SW480 (cell line): Measurements from ENCODE around the gene RTN4R.

Experiments
- DNase-seq: peaks from one replicate; pipeline ENCODE4 v3.0.0-alpha.2; 2016; ENCODE audit warnings: low spot score

The RTN4R gene

DNA sequence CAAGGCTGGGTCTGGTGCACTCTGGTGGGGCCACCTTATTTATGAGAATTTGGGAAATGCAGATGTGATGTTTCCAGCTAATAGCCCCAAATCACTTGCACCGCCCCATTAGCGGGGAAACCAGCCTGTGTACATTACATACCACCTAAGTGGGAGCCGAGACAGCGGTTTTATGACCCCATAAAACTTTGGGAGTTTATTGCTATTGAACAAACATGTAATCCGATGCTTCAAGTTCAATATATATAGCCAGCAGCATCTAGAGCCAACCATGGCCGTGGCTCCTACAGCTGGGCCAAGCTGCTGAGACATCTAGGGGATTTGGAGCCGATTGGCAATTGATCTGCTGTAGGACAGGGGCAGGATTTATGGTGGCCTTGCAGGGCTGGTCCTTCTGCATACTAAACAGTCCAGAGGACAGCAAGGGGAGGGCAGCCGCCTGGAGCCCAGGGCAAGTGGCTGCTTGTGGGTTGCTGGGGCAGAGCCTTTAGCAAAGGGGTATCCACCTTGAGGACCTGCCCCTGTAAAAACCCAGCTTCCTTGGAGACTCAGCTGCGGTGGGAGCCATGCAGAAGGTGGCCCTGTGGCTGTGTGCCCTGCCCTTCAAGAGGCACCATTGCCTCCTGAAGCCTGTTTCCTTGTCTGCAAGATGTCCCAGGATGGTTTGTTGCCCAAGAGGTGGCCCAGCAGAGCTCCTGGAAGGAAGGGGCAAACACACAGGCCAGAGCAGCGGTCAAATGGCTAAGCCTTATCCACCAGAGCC is 69.4 kb downstream of the RTN4R start:
- no peak for DNase-seq

DNA sequence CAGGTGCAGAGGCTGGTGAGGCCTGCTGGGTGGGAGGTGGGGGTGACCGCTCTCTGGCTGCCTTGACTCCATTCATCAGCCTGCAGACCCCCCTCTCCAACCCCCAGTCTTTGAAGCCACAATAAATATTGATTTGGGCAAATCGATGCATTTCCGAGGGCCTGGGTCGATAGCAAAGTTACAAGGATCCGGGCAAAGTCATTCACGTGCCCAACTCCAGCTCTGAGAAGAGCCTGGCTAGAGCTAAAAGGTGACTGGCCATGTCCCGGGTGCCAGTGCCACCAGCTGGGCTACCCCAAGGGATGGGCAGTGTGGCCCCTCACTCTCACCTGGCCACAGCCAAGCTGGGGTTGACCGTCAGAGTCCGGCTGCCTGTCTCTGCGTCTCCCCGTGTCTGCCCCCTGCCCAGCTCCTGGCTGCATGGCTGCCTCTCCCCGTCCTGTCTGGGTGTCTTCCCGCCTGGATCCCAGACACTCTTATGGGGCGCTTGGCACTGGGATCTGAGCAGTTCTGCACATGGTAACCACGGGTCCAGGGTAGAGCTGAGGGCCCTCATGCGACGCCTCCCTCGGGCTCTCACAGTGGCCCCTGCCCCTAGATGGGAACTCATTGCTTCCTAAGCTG is 70.6 kb downstream of the RTN4R start:
- DNase-seq = no peak

DNA sequence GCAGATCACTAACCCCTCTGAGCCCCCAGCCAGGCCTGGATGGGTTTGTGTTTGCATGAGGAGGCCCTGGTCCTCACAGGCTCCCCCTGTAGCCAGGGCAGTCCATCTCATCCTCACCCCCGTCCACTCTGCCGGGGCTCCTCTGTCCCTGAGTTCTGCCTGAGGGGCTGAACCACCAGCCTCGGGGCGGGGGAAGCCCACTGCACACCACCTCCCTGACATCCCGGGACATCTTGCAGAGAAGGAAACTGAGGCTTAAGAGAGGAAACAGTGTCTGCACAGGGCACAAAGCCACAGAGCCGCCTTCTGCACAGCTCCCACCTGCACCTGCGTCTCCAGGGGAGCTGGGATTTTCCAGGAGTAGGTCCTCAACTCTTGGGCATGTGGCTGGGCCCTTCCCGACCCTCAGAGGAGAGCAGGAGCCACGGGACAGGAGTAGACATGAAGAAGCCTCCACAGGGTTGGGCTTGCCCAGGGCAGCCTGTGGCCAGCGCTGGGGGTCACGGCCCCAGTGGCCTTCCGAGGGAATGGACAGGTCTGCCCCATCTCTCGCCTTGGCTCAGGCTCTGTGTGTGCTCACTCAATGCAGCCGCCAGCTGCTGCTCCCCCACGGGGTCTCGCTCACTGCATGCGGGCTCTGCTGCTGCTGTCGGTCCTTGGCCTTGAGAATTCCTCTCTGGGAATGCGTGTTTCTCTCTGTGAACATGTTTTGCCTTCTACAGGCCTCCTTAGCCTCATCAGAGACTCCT is 71.8 kb downstream of the RTN4R start:
- DNase-seq = no peak

DNA sequence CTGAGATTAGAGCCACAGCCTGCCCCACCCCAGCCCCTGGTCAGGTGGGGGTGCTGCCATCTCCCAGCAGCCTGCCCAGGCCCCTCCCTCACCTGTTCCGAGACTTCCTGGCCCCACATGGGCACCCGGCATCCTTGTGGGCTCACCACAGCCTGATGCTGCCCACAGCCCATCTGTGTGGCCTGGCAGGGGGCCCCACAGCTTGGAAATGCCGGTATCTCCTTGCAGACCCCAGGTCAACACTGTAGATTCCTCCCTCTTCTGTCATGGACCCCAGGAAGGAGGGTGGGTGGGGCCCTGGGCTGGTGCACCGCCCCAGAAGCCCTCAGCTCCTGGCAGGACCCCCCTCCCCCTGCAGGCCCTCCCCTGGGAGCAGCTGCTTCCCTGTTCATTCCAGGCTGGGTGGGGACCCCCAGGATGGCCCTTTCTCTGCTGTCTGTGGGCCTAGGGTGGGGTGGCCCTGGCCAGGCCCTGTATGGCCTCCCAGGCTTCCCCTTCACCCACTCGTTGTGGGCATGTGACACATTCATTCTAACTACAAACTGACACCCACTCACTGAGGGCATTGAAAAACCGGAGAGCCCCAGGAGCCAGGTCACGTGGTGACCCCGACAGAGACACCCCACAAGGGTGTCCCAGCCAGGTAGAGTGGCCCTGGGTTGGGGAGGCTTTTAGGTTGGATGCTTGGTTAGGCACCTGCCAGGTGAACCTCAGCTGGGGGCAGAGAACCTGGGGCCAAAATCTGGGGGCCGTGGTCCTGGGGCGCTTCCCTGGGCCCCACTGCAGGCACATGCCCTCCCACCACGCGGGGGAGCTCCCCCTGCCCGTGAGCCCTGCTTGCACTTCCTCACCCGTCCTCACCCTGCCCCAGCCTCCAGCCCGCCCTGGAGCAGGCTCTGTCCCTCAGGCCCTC is 73.2 kb downstream of the RTN4R start:
- no peak for DNase-seq

DNA sequence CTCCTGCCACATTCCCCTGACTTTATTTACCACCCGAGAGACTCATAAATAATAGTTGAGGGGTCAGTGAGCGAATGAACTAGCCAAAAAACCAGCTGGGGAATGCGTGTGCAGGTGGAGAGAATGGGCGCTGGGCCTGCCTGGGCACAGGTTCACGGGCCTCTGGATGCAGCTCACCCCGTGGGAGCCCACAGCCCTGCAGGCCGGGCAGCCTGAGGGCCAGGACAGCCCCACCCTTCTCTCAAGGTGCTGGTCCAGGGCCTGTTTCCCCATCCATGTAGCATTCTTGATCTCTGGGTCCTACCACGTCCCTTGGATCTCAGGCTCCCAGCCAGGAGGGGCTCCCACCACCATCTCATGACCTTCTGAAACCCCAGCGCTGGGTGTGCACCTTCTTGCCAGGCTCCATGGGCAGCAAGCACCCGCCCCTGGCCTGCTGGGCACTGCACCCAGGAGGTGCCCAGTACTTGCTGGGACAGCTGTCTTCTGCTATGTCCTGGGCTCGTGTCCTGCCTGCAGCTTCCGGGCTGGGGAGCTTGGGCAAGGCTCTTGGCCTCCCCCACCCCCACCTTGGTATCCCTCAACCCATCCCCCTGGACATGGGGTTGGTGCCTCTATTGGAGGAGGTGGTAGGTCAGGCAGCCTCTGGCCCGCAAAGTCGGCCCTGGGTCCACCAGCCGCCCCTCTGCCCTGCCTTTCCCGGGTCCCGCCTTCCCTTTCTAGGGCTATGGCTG is 74.2 kb downstream of the RTN4R start:
- DNase-seq = no peak

DNA sequence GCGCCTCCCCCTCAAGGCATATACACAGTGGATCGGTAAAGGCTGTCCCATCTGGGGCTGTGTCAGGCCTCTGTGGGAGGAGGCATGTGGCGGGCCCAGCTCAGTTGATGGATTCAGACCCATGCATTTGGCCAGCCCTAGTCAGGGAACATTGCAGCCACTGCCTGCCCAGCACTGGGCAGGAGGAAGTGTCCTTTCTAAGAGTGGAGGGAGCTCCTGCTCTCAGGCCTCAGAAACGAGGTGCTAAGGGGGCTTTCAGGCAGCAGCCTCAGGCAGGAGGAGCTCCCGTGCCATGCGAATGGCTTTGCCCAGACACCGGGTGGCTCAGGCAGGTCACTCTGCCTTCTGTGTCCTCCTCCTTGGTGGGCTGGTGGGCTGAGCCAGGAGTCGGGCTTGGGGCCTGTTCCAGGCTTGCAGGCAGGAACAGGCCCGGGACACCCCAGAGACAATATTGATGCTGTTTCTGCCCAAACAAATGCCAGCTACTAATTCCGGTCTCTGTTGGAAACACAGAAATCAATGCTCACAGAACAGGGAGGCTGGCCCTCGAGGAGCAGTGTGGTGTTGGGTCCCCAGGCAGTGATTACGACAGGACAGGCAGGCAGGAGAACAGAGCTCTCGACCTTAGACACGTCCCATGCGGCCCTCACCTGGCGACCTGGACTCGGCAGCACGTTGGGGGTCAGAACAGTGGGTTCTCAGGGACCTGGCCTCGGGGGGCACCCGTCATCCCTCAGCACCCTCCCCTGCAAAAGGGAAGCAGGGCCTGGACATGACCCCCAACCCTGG is 75.0 kb downstream of the RTN4R start:
- DNase-seq = no peak

DNA sequence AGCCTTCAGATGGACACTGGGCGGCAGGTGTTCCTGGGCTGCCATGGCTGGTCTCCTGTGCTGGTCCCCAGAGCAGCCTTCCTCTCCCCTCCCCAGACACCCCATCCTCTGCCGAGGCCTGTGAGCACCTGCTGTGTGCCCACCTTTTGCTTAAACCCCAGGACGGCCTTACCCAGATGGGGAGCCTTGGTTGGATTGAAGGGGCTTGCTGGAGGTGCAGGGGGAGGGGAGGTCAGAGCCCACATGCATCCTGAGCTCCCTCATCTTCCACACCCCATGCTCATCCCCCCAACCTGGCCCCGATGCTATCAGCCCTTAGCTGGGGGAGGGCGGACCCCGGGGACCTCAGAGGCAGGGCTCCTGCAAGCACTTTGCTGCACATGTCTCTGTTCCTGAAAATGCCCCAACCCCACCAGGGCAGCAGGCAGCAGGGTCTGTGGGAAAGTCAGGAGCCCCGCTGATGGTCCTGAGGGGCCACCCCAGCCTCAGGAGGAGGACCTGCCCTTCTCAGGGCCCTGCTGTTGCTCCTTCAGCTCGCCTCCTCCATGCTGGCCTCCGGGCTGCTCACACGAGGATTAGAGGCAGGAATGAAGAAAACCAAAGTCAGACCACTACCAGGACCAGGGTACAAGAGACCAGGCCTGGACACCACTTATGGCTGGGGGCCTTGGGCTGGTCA is 75.7 kb downstream of the RTN4R start:
- DNase-seq = no peak

DNA sequence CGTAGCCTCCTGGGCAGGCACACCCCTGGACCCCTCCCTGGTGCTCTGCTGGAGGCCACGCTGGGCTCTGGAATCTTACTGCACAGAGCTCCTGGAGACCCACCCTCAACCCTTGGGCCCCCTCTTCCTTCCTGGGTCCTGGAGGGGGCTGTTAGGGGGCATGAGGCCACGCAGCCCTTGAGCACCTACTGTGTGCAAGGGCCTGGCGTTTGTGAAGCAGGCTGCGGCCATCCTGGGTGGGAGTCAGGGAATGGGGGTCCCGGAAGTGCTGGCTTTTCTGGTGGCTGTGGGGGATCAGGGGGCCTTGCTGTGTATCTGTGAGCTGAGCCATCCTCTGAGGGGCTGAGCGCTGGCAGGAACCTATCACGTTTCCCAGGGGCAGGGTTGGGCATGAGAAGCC is 76.3 kb downstream of the RTN4R start:
- no peak for DNase-seq
